Caco-2 (cell line): ENCODE measurements around the gene AUTS2. TPM values are rescaled to one million over a fixed set of nuclear protein-coding genes. Genes with fewer than 3 reads are reported as not detected.

ENCODE experiments used
- BruUV-seq: library from RNA; stranded (reverse); fragments of 400-500 nt; replicated peaks from 2 replicates; lab custom pipeline; 2021; lab: Mats Ljungman, UMichigan
- CTCF ChIA-PET: fragments of 300-600 bp; sonication (Branson Sonifier 250); formaldehyde crosslinking; loops from one replicate; lab custom pipeline; 2022; ENCODE audit warnings: antibody characterized with exemption; lab: Charles Lee
- POLR2A ChIA-PET: fragments of 300-600 bp; sonication (Branson Sonifier 250); formaldehyde crosslinking; loops from one replicate; lab custom pipeline; 2022; ENCODE audit warnings: antibody characterized with exemption; lab: Charles Lee
- DNase-seq, 2 experiments: peaks; one replicate each; pipeline versions ENCODE4 v3.0.0 to v3.0.0-alpha.2; 2020 to 2022
- H3K27me3 ChIP-seq: replicated peaks from 2 replicates; pipeline ENCODE4 v1.6.0; 2011; ENCODE audit warnings: low read length; ENCODE audit not compliant: control insufficient read depth, insufficient read depth
- H3K36me3 ChIP-seq: 2 replicates; pipeline ENCODE4 v1.5.1; 2011; ENCODE audit warnings: low read length; ENCODE audit not compliant: control insufficient read depth, insufficient read depth
- H3K4me1 ChIP-seq: fragments of 250-450 bp; sonication (Bioruptor Pico); 2 replicates; pipeline ENCODE4 v1.5.1; 2020; ENCODE audit warnings: mild to moderate bottlenecking
- H3K4me3 ChIP-seq: 2 replicates; pipeline ENCODE4 v1.5.1; 2011; ENCODE audit warnings: low read depth, mild to moderate bottlenecking, control low read depth, low read length
- H3K9me3 ChIP-seq: fragments of 250-450 bp; sonication (Bioruptor Pico); 2 replicates; pipeline ENCODE4 v1.5.1; 2020; ENCODE audit warnings: mild to moderate bottlenecking, moderate library complexity
- H3K27ac Mint-ChIP-seq: one replicate; pipeline ENCODE4 v1.8.0; 2022; ENCODE audit warnings: mixed read lengths; ENCODE audit not compliant: unreplicated experiment
- H3K27me3 Mint-ChIP-seq: one replicate; pipeline ENCODE4 v1.8.0; 2022; ENCODE audit warnings: mixed read lengths; ENCODE audit not compliant: insufficient read depth, unreplicated experiment
- H3K36me3 Mint-ChIP-seq: one replicate; pipeline ENCODE4 v1.8.0; 2022; ENCODE audit warnings: mild to moderate bottlenecking, mixed read lengths; ENCODE audit not compliant: insufficient read depth, unreplicated experiment
- H3K4me1 Mint-ChIP-seq: one replicate; pipeline ENCODE4 v1.8.0; 2022; ENCODE audit warnings: low read depth, mixed read lengths; ENCODE audit not compliant: unreplicated experiment
- H3K4me3 Mint-ChIP-seq: one replicate; pipeline ENCODE4 v1.8.0; 2022; ENCODE audit warnings: mild to moderate bottlenecking, moderate library complexity, mixed read lengths; ENCODE audit not compliant: unreplicated experiment
- H3K9me3 Mint-ChIP-seq: one replicate; pipeline ENCODE4 v1.8.0; 2022; ENCODE audit warnings: mixed read lengths; ENCODE audit not compliant: unreplicated experiment
- intact Hi-C: fragments of 100-400 bp; cut with micrococcal nuclease; formaldehyde crosslinking; loops from one replicate; pipeline ENCODE4 v1.10.0; 2022; ENCODE audit not compliant: unreplicated experiment
- total RNA-seq: library from RNA; stranded (reverse); gene quantifications from 2 replicates; pipeline ENCODE4 v1.2.3, GENCODE V29; 2022
- TF ChIP-seq, protein P1 (sequence below), 2 experiments: fragments of 200-600 bp in 1 of 2; IDR thresholded peaks; 1 replicate in 1 of 2; 2 replicates in 1 of 2; pipeline versions ENCODE4 v1.5.1 to v1.8.0; 2011 to 2022; ENCODE audit warnings: antibody characterized with exemption in 1 of 2, control low read depth in 1 of 2, inconsistent platforms in 1 of 2, low read depth in 1 of 2, low read length in 1 of 2, mild to moderate bottlenecking in 1 of 2, moderate library complexity in 1 of 2; ENCODE audit not compliant: insufficient read depth in 1 of 2, severe bottlenecking in 1 of 2, unreplicated experiment in 1 of 2

AUTS2 gene
- total RNA-seq, 1 experiment from 2014 or later: 37.1 TPM

- H3K9me3 ChIP-seq: no peaks in the 10 kb centered on the region
- CTCF ChIA-PET: no interaction called here
- H3K27ac Mint-ChIP-seq: no peak overlapping the region
- H3K27me3 Mint-ChIP-seq: no peaks in the 10 kb centered on the region
- no peaks in the 10 kb centered on the region for H3K4me1 ChIP-seq
- no peaks in the 10 kb centered on the region for H3K4me1 Mint-ChIP-seq
- H3K4me3 ChIP-seq: no peak overlapping the region
- no peak overlapping the region for H3K4me3 Mint-ChIP-seq
- no peaks in the 10 kb centered on the region for H3K9me3 Mint-ChIP-seq
- TF ChIP-seq, protein P1, sequence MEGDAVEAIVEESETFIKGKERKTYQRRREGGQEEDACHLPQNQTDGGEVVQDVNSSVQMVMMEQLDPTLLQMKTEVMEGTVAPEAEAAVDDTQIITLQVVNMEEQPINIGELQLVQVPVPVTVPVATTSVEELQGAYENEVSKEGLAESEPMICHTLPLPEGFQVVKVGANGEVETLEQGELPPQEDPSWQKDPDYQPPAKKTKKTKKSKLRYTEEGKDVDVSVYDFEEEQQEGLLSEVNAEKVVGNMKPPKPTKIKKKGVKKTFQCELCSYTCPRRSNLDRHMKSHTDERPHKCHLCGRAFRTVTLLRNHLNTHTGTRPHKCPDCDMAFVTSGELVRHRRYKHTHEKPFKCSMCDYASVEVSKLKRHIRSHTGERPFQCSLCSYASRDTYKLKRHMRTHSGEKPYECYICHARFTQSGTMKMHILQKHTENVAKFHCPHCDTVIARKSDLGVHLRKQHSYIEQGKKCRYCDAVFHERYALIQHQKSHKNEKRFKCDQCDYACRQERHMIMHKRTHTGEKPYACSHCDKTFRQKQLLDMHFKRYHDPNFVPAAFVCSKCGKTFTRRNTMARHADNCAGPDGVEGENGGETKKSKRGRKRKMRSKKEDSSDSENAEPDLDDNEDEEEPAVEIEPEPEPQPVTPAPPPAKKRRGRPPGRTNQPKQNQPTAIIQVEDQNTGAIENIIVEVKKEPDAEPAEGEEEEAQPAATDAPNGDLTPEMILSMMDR (IDR thresholded peaks at IDR 0.05; ENCODE audit: insufficient read depth in 1 of 2, low read depth in 1 of 2, low read length in 1 of 2, severe bottlenecking in 1 of 2, unreplicated experiment in 1 of 2): no peak
- H3K27me3 ChIP-seq: no peaks in the 10 kb centered on the region
- no peaks in the 10 kb centered on the region for H3K36me3 Mint-ChIP-seq
- intact Hi-C loops: no loop called here
- no peak for DNase-seq
- BruUV-seq: no TSS peak
- POLR2A ChIA-PET: no interaction called here
- H3K36me3 ChIP-seq: no peaks in the 10 kb centered on the region
Measured at GRCh38 chr7:70660154-70660818, 1062.0 kb downstream of the AUTS2 start.

GRCh38 chr7:70660819-70661191, 1062.5 kb downstream of the AUTS2 start:
- no peak overlapping the region for H3K27ac Mint-ChIP-seq
- intact Hi-C loops: no loop called here
- POLR2A ChIA-PET: no interaction called here
- H3K27me3 ChIP-seq: no peaks in the 10 kb centered on the region
- H3K4me3 ChIP-seq: no peak overlapping the region
- no peaks in the 10 kb centered on the region for H3K27me3 Mint-ChIP-seq
- TF ChIP-seq, protein P1 (IDR thresholded peaks at IDR 0.05; ENCODE audit: insufficient read depth in 1 of 2, low read depth in 1 of 2, low read length in 1 of 2, severe bottlenecking in 1 of 2, unreplicated experiment in 1 of 2): no peak
- CTCF ChIA-PET: no interaction called here
- DNase-seq: no peak
- H3K4me1 Mint-ChIP-seq: no peaks in the 10 kb centered on the region
- H3K36me3 ChIP-seq: no peaks in the 10 kb centered on the region
- H3K36me3 Mint-ChIP-seq: no peaks in the 10 kb centered on the region
- H3K4me1 ChIP-seq: no peaks in the 10 kb centered on the region
- H3K9me3 Mint-ChIP-seq: no peaks in the 10 kb centered on the region
- BruUV-seq: no TSS peak
- no peaks in the 10 kb centered on the region for H3K9me3 ChIP-seq
- H3K4me3 Mint-ChIP-seq: no peak overlapping the region

- H3K27ac Mint-ChIP-seq: no peak overlapping the region
- no peaks in the 10 kb centered on the region for H3K36me3 ChIP-seq
Measured at GRCh38 chr7:70663680-70664079, 1065.4 kb downstream of the AUTS2 start.

More at GRCh38 chr7:70663680-70664079, 1065.4 kb downstream of the AUTS2 start:
- H3K4me1 Mint-ChIP-seq: peaks cover 5% of the 10 kb centered on the region
- Histone ChIP-seq H3K4me3 (no peak overlapping the region), H3K27me3 (no peaks in the 10 kb centered on the region), H3K9me3 (no peaks in the 10 kb centered on the region), H3K4me1 (no peaks in the 10 kb centered on the region)
- ChIA-PET CTCF (no interaction called here), POLR2A (no interaction called here)
- no TSS peak for BruUV-seq
- TF ChIP-seq, protein P1 (IDR thresholded peaks at IDR 0.05; ENCODE audit: insufficient read depth in 1 of 2, low read depth in 1 of 2, low read length in 1 of 2, severe bottlenecking in 1 of 2, unreplicated experiment in 1 of 2): no peak
- intact Hi-C loops: no loop called here
- no peak overlapping the region for H3K4me3 Mint-ChIP-seq
- no peaks in the 10 kb centered on the region for H3K36me3 Mint-ChIP-seq
- no peak for DNase-seq
- no peaks in the 10 kb centered on the region for H3K9me3 Mint-ChIP-seq
- no peaks in the 10 kb centered on the region for H3K27me3 Mint-ChIP-seq
